ENCODE measurements around the gene KDM7A.

Gene KDM7A

DNA sequence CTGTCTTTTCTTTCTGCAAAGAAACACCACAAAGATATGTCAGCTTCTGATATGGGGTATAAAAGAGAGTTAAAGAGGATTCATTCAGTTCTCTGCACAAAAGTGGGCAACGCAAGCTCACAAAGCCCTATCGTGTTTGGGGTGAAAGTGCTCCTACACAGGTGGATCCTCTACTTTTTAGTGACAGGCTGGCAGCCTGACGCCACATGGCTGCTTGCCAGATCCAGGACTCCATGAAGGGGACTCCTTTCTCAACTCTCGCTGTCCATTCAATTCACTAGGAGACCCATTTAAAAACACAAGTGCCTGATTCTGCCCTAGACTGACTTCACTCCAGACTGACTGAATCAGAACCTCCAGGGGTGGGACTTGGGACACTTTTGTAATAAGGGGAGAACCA is 122.0 kb downstream of the KDM7A start:
- DNase-seq (ENCODE audit: insufficient read length, low spot score) (no peak), FAIRE-seq (no peak)
- no peak for TF ChIP-seq POLR2A (IDR thresholded peaks at IDR 0.05; ENCODE audit: low read depth, low read length)

DNA sequence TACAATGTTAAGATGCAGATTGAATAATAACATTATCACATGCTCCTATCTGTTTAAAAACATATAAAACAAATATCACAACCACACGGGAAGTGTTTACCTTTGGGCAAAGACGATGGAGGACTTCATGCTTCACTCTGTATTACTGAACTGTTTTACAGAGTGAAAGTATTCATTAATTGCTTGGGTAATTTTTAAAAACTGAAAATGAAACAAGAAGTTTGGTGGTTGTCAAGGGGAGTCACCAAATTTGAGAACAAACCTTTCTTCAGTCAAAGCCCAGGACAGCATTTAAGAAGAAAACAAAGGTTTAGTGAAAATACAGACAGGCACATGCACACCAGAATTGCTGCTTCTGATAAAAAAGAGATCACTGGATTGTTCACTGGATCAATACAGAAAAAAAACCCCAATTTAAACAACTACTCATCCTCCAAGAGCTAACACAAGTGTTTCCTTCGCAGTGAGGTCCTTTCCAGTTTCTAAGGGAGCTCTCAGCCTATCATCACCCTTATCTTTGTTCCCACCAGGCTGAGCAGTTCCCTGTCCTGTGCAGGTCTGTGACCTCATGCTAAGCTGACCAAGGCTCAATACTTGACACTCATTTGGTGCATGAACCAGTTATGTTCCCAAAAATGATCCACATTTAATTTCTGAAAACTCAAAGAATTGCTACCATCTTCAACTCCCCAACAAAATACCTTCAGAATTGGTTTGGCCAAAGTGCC is 122.8 kb downstream of the KDM7A start:
- FAIRE-seq (no peak), DNase-seq (ENCODE audit: insufficient read length, low spot score) (no peak)
- TF ChIP-seq POLR2A (IDR thresholded peaks at IDR 0.05; ENCODE audit: low read depth, low read length): no peak

DNA sequence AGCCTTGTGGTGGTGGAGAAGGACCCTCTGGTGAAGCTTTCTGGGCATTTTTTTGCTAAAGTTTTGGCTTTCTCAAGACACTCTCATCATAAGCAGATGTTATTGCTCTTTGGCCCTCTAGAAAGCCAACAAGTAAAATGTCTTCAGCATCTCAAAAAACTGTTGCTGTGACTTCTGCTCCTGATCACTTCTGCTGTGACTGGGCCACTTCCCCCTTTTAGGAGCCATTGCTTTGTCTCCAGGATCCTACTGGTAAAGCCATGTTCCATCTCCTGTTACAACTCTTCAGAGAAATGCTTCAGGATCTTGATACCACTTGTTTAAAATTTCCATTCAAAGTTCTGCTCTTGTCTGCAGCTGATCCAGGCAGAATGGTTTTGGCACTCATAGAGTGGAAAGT is 125.0 kb downstream of the KDM7A start:
- DNase-seq (ENCODE audit: insufficient read length, low spot score) (no peak), FAIRE-seq (no peak)
- no peak for TF ChIP-seq POLR2A (IDR thresholded peaks at IDR 0.05; ENCODE audit: low read depth, low read length)

DNA sequence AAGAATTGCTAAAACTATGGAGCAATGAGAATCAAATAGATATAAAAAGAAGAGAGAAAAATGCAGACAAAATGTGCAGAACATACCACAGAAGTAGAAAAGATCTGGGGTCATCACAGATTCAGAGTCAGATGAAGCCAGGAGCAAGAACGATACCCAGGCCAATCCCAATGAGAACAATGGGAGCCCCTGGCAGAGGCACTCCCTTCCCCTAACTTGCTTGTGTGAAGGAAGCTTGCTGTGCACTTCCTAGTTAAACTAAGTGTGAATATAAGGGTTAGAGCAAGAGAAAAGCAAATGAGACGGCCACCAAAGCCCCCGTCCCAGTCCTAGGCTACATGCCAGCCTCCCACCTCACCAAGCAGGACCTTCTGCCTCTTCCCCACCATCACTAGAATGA is 126.7 kb downstream of the KDM7A start:
- no peak for TF ChIP-seq POLR2A (IDR thresholded peaks at IDR 0.05; ENCODE audit: low read depth, low read length)
- FAIRE-seq (no peak), DNase-seq (ENCODE audit: insufficient read length, low spot score) (no peak)

DNA sequence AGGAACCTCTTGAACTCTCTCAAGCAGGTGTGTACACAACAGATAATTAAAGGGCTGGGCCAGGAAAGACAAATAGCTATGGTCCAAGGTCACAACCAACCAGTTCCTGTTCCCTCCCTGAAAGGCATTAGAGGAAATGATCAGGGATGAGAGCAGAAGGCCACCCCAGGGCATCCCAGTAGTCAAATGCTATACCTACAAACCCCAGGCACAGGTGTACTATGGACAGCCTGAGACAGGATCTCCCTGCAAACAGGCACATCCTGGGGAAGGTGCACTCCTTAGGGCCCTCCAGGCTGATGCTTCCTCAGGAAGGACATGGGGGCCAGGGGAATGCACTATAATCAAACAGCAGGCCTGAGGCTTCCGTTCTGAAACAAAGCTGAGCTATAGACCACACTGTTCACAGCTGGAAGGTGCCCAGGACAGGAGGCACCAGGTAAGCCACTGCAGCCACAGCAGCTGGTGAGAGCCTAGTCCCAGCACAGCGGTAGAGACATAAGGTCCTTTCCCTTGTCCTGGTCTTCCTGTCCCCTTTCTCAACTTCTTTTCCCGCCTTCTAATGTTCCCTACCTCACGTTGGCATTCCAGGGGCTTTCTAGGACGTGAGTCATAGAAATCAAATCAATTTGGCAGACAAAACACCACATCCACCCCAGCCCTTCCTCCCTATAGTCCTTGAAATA is 127.3 kb downstream of the KDM7A start:
- no peak for TF ChIP-seq POLR2A (IDR thresholded peaks at IDR 0.05; ENCODE audit: low read depth, low read length)
- no peak for FAIRE-seq
- no peak for DNase-seq (ENCODE audit: insufficient read length, low spot score)

DNA sequence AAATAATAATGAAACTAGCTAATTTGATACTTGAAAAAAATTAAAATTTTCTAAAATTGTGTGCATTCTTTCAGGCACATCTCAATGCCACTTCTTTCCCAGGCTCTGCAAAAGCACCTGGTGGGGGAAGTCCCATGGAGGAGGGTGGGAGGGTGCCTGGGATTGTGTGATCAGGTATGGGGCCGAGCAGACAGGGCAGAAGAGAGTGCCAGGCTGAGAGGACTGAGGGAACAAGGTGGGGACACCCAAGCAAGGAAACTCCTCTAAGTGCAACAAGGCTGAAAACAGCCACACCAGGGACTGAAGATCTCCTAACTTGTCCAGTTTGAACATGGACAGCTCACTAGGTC is 127.8 kb downstream of the KDM7A start:
- DNase-seq (ENCODE audit: insufficient read length, low spot score) (no peak), FAIRE-seq (no peak)
- no peak for TF ChIP-seq POLR2A (IDR thresholded peaks at IDR 0.05; ENCODE audit: low read depth, low read length)

DNA sequence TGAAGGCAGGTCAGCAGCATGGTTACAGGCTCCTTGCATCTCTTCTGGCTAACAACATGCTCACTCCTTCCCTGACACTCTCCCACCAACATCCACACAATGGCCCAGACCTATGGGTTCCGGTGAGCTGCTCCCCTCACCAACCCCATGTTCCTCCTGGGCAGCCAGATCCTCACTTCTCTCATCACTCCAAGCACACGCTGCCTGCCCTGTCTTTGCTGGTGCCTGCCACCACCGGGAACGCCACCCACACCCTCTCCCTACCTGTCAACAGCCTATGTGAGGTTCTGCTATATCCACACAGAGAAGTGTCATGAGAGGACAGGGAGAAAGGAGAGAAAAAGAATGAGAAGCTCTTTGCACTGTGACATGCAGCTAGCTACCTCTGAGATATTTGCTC is 128.6 kb downstream of the KDM7A start:
- no peak for TF ChIP-seq POLR2A (IDR thresholded peaks at IDR 0.05; ENCODE audit: low read depth, low read length)
- DNase-seq (ENCODE audit: insufficient read length, low spot score): no peak
- FAIRE-seq: no peak

DNA sequence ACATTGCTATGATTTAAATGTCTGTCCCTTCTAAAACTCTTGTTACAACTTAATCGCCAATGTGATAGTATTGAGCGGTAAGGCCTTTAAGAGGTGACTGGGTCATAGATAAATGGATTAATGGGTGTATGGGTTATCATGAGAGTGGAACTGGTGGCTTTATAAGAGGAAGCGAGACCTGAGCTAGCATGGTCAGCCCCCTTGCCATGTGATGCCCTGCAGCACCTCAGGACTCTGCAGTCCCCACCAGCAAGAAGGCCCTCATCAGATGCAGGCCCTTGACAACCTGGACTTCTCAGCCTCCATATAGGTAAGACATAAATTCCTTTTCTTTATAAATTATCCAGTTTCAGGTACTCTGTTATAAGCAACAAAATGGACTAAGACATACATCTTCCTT is 129.6 kb downstream of the KDM7A start:
- no peak for TF ChIP-seq POLR2A (IDR thresholded peaks at IDR 0.05; ENCODE audit: low read depth, low read length)
- FAIRE-seq (no peak), DNase-seq (ENCODE audit: insufficient read length, low spot score) (no peak)

DNA sequence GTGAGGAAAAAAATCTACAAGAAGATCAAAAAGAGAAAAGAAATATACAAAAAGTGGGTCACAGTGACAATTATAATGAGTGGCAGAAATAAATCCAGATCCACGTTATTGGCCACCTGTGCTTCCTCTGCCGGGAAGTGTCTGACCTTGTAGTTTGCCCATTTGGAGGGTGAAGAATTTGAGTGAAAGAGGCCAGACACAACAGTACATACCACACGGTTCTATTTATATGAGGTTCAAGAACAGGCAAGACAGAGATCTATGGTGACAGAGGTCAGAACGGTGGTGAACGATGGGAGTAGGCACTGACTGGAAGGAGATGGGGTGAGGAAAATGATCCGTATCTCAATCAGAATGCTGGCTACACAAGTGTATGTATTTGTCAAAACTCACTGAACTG is 131.1 kb downstream of the KDM7A start:
- no peak for FAIRE-seq

DNA sequence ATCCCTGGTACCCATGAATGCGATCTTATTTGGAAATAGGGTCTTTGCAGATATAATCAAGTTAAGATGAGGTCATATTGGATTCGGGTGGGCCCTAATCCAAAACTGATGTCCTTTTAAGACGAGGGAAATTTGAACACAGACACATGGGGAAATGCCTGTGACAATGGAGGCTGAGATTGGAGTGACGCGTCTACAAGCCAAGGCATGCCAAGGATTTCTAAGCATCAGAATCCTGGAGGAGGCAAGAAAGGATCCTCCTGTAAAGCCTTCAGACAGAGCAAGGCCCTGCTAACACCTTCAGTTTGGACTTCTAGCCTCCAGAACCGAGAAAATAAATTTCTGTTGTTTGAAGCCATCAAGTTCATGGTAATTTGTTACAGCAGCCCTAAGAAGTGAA is 132.5 kb downstream of the KDM7A start:
- no peak for FAIRE-seq
- no peak for DNase-seq (ENCODE audit: insufficient read length, low spot score)
- no peak for TF ChIP-seq POLR2A (IDR thresholded peaks at IDR 0.05; ENCODE audit: low read depth, low read length)

More for the DNA sequence above, 131.1 kb downstream of the KDM7A start:
- TF ChIP-seq POLR2A (IDR thresholded peaks at IDR 0.05; ENCODE audit: low read depth, low read length): no peak
- no peak for DNase-seq (ENCODE audit: insufficient read length, low spot score)

DNA sequence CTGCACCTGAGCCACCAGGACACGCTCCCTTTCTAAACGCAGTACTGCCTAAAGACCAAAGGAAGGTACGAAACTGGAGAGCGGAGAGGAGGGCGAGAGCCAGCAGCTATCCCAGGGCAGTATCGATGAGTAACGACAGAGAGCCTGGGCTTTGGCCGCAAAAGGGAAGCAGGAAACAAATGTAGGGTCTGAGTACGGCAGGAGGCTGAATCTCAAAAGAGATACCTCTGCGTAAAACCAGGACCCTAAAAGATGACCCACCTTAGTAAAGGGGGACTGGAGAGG is 134.5 kb downstream of the KDM7A start:
- DNase-seq (ENCODE audit: insufficient read length, low spot score) (no peak), FAIRE-seq (no peak)
- TF ChIP-seq POLR2A (IDR thresholded peaks at IDR 0.05; ENCODE audit: low read depth, low read length): no peak

DNA sequence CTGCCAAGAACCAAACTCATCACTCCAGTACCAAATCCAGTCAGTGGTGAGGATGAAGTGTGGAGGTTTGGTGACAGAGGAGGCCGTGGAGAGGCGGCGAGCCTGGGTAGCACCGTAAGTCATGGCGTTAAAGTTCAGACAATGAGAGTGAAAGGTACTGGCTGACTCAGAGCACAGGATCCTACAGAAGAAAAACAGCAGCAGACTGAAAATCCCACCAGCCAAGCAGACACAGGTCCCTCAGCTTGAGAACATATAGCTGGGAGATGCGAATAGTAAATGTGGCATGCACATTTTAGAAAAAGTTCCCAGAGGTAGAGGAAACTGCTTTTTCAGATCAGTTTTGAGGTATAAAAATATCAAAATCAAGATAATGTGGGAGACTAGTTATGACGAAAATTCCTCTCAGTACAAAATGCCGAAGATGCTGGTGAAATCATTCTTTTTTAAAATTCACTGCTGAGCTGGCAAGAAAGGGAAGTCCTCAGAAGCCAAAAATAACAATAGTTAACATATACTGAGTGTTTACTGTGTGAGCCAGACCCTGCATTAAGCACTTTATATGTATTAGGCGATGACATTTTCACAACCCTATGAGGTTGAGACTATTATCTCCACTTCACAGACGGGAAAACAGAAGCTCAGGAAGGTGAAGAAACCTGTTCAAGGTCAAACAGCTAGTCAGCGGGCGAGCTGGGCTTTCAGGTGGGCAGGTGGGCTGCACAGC is 135.0 kb downstream of the KDM7A start:
- FAIRE-seq (no peak), DNase-seq (ENCODE audit: insufficient read length, low spot score) (no peak)
- no peak for TF ChIP-seq POLR2A (IDR thresholded peaks at IDR 0.05; ENCODE audit: low read depth, low read length)

DNA sequence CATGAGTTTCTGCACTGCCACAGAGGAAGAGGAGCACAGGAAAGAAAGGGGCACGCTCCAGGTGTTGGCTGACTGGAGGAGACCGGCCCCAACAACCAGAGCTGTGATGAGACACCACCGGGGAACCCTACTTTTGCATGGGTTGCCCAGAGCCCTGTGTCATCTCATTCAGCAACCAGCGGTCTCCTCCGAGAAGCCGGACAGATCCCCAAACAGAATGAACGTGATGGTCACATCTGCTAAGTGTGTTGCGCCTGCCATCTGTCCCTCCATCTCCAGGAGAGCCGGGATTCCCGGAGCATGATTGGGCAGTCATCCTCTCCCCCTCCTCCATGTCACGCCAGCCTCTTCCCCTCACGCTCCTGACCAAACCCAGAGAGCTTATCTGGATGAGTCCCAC is 136.9 kb downstream of the KDM7A start:
- no peak for FAIRE-seq

DNA sequence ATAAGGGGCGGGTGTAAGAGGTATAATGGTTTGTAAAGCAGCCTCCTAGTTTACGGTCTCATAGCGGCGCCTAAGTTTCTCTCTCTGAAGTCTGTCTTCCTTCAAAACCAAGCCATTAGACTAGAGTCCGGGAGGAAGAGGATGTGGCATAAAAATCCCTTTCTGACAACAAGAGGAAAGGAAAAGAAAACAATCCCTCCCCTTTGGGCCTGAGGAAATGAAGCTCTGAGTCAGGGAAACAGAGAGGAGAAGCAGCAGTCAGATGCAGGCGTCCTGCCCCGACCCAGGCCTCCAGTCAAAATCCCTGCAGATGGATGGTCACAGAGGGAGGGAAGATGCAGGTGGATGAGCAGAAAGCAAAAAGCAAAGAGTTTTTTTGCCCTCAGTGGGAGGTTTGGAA is 137.7 kb downstream of the KDM7A start:
- FAIRE-seq: no peak
- no peak for TF ChIP-seq POLR2A (IDR thresholded peaks at IDR 0.05; ENCODE audit: low read depth, low read length)
- DNase-seq (ENCODE audit: insufficient read length, low spot score): no peak

More for the DNA sequence above, 136.9 kb downstream of the KDM7A start:
- no peak for DNase-seq (ENCODE audit: insufficient read length, low spot score)
- TF ChIP-seq POLR2A (IDR thresholded peaks at IDR 0.05; ENCODE audit: low read depth, low read length): no peak
